GM18907 (cell line): ENCODE results near the gene GAB2.

Experiments used
- ATAC-seq: cut with Tn5 transposase; IDR thresholded peaks from one replicate; pipeline ENCODE4 v1.9.1; 2021; ENCODE audit warnings: mild to moderate bottlenecking, moderate library complexity; ENCODE audit not compliant: unreplicated experiment

Gene GAB2

GRCh38 chr11:78346799-78347198, 70.8 kb downstream of the GAB2 start:
- no peak for ATAC-seq

DNA sequence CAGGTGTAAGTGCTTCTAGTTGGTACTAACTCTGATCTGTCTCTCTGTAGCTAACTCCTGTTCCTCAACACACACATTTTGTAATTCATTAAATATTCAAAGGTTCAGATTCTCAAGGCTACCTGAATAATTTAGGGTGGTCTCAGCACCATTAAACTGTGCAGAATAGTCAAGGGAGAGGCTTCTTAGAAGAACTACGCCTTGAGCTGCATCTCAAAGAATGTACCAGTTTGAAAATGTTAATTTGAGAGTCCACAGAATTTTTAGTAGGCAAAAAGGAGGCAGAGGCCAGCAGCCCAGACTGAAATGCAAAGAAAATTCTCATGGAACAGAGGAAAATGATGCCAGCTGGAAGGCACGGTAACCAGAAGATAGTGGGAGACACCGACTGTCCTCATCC, 72.2 kb downstream of the GAB2 start:
- ATAC-seq = no peak

DNA sequence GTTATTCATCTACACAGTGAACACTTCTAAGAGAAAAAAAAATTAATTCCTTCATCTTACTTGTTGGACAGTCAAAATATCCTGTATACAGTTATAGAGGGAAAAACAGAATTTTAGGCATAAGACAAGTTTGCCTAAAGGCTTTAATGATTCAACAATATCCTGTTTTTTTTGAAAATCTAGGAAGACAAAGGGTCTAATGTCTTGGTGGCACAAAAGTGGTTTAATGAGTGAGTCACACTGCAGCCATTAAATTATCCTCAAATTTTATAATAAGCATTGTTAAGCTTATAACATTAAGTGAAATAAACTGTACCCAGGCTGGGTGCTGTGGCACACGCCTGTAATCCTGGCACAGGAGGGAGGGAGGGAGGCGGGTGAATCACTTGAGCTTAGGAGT, 72.9 kb downstream of the GAB2 start:
- no peak for ATAC-seq

GRCh38 chr11:78344094-78344493, 73.5 kb downstream of the GAB2 start:
- ATAC-seq = no peak

DNA sequence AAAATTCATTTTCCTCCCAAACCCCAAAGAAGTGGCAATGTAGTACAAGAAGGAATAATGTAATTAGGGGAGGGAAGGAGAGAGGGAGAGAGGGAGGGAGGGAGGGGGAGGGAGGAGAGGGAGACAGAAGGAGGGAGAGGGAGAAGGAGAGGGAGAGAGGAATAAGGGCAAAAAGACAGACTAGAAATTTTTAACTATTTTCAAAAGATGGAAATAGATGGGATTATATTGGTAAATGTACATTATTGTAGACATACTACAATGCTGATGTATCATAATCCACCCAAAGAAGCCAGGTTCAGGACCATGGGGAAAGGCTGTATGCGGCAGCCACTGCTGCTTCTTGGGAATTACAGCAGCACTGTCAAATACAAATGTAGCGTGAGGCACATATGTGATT, 74.3 kb downstream of the GAB2 start:
- no peak for ATAC-seq

GRCh38 chr11:78341841-78342240, 75.8 kb downstream of the GAB2 start:
- ATAC-seq = no peak

DNA sequence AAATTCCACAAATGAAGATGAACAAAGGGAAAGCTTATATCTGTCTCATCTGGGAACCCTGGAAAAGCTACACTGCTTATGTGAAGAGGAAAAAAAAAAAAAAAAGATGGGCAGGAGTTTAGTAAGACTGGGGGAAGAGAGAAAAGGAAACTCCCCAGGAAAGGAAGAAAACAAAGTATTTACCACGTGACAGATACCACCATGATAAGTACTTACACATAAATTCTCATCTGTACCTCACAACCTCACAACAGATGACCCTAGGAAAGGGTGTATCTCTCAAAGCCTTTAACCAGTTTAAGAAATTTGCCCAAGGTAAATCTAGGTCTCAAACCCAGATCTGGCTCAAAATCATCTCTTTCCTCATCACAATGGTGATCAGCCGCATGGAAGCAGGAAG, 77.1 kb downstream of the GAB2 start:
- ATAC-seq = no peak

DNA sequence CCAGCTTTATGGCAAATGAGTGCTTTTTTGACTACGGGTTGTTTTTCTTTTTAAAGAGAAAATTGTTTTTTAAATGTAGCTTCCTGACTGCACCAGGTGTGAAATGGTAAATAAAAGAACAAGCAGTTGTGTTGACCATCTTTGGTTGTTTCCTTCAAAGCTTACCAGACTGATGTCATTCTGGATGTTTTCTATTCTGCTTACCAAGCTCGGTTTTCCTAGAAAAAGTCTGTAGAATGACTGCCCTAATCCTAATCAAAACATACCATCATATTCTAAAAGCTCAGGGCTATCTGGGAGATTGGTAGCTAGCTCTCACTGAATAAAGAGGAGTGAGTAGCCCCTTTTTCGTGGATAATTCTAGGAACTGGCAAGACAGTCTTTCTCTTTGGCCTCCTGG, 77.7 kb downstream of the GAB2 start:
- ATAC-seq = no peak

DNA sequence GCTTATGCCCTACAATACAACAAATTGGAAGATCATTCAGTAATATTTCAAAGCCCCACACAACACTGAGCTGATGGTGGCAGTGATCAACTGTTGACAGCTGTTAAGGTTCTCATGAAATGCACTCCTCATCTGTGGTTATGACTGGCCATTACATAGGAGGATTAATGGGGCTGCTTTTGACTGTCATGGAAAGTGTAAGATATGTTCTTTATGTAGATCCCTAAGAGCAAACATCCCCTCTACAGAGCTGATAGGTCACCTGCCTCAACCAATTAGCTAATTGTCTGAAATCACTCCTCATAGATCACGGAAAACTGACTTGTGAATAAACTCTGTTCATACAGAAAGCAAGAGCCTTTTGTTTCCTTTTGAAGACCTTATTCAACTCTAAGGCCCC, 78.1 kb downstream of the GAB2 start:
- no peak for ATAC-seq

DNA sequence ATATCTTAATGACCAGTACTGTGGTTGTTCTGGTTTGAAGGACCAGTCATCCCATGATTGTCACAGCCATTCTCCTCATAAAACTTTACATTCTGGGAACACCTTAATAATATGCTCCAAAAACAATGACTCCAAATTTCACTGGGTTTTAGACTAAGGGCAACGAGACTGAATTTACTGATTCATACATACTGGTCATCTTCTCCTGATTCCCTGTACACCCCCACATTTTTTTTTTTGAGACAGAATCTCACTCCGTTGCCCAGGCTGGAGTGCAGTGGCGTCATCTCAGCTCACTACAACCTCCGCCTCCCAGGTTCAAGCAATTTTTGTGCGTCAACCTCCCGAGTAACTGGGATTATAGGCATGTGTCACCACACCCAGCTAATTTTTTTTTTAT, 78.9 kb downstream of the GAB2 start:
- no peak for ATAC-seq

DNA sequence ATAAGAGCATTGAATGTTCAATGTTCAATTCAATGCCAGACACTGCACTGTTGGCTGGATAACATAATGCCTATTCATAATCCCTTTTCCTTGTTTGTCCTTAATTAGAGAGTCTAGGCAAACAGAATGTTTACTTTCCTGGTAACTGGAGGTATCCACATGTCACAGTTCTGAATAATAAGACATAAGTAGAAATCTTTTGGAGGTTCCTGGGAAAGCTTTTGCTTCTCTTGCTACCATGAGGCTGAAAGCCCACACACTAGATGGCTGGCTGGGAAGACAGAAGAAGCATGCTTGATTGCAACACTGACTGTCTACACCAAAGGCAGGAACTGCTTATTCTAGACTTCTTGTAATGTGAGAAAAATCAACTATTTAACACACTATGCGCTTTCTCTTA, 79.5 kb downstream of the GAB2 start:
- no peak for ATAC-seq

DNA sequence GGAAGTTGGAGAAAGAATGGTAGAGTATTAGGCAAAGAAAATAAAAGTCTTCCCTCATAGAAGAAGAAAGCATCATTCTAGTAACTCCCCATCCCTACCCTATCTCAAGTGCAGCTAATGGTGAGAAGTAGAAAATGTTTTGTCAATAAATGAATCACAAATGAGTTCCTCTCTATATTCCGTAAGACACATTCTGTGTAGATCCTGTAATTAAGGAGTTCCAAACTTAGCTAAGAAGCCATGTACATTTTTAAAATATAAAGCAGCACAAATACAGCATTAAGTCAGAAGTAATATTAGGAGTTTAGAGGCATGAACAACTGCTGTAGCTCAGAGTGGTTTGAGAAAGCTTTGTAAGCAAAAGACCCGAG, 80.1 kb downstream of the GAB2 start:
- ATAC-seq = no peak

DNA sequence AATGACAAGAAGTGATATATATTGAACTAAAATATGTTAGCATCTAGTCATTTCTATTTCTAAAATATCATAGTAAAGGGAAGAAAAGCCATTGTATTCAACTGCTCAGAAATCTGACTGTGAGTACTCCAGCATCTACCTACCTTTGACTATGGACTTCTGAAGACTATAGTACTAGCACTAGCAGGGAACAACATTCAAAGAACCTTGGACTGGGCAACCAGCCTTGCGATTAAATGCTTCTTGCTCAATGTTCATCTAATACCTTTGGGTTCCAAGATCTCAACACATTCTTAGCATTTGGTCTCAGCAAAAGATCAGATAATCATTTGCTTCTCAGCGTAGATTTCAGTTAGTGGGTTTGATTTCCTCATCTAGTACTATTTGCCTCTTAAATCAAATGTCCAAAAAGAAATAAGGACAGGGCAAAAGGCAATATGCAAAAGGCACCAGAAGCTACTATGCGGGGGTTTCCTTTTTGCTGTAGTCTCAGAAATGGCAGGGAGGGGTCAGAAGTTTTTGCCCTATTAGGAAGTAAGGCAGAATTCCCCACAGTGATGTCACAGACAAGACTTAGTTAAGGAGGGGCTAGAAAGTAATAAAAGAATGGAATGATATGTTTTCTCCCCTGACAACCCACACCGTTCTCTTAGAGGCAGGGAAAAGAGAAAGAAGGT, 80.6 kb downstream of the GAB2 start:
- no peak for ATAC-seq

DNA sequence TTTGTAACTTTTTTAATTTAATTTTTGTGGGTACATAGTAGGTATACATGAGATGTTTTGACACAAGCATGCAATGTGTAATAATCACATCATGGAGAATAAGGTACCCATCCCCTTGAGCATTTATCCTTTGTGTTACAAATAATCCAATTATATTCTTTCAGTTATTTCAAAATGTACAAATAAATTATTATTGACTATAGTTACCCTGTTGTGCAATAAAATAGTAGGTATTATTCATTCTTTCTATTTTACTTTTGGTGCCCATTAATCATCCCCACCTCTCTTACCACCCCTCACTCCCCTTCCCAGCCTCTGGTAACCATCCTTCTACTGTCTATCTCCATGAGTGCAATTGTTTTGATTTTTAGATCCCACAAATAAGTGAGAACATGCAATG, 83.5 kb downstream of the GAB2 start:
- no peak for ATAC-seq

DNA sequence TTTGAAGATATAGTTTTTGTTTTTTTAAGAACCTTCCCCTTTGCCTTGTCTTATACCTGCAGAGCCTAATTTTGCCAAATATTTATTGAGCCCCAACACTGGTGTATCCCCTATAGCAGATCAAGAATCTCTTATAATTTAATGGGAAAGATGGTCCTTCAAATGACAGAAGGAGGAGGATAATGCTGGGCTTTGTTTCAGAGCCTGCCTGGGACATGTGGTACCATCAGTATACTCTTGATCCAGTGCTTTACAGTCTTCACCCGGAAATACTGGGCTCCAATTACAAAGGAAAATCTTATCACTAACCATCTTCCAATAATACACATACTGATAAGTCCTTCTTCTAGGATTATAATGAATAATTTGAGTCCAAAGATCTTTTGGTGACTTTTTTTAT, 84.7 kb downstream of the GAB2 start:
- no peak for ATAC-seq

DNA sequence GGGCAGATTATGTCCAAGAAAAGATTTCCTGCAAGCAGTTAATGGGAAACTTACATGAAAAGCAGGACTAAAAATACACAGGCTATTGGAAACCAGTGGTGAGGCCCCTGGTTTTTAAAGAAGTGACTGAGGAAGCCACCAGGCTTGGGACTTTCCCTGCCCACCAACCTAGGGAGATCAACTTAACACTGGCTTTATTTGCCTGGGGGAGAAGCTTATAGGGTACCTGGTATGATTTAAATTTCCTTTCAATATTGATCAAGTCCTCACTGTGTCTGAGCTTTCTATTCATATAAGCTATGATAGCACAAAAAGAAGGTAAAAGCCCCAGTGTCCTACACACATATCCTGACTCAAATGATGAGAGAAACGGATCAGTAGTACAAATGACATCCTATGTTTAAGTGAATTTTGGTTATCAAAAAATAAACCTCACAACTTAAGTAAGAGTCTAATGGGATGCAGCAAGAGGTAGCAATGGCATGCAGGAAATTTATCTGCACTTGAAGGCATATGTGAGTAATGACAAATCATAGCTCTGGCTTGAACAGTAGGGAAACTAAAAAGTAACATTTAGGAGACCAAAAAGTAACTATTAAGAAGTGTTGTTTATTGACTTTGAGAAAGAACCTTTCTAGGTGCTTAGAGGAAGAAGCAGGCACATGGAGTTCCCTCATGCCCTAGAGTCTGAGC, 85.3 kb downstream of the GAB2 start:
- no peak for ATAC-seq

- no peak for ATAC-seq
Measured at GRCh38 chr11:78331711-78332110, 85.9 kb downstream of the GAB2 start.

- no peak for ATAC-seq
Measured at GRCh38 chr11:78330361-78330760, 87.3 kb downstream of the GAB2 start.

DNA sequence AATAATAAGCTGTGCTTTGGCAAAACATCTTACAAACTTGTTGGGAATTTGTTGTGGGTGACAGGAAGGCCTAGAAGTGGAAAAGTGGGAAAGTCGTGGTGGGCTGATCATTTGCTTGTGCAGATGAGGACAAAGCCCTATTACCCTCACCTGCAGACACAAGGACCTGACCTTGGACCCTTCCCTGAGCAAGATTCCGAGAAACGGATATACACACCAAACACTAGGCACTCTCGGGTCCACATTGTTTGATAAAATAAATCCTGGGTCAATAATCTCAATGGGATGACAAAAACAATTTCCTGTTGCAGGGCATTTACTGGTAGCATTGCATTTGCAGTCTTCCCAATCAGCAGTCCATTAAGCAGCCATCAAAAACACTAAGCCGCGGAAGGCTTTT, 89.7 kb downstream of the GAB2 start:
- no peak for ATAC-seq

GRCh38 chr11:78325274-78325781, 92.3 kb downstream of the GAB2 start:
- ATAC-seq = no peak

DNA sequence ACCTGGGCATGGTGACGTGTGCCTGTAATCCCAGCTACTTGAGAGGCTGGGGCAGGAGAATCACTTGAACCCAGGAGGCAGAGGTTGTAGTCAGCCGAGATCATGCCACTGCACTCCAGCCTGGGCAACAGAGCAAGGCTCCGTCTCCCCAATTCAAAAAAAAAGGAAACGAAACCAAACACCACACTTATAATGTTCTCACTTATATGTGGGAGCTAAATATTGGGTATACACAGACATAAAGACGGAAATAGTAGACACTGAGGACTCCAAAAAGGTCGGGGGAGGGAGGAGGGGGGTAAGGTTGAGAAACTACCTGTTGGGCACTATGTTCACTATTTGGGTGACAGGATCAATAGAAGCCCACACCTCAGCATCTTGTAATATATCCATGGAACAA, 94.3 kb downstream of the GAB2 start:
- ATAC-seq = no peak

GRCh38 chr11:78319453-78319955, 98.1 kb downstream of the GAB2 start:
- no peak for ATAC-seq
